GM18861 (cell line): Measurements from ENCODE around the gene KIF27.
"Not testable (repeated sequence)": the region's sequence is repeated elsewhere in the genome, so short reads cannot be mapped to it uniquely, and the experiment has no call there.

Experiments
- ATAC-seq: cut with Tn5 transposase; IDR thresholded peaks from one replicate; pipeline ENCODE4 v1.9.1; 2021; ENCODE audit not compliant: unreplicated experiment

Gene KIF27

GRCh38 chr9:83809213-83809612 is 112.0 kb downstream of the KIF27 start:
- ATAC-seq = not testable (repeated sequence)

GRCh38 chr9:83804454-83804853 is 116.8 kb downstream of the KIF27 start:
- ATAC-seq = not testable (repeated sequence)

- not testable (repeated sequence) for ATAC-seq
Observed at GRCh38 chr9:83803941-83804340, 117.3 kb downstream of the KIF27 start.

GRCh38 chr9:83800236-83801033 is 120.8 kb downstream of the KIF27 start:
- no peak for ATAC-seq

GRCh38 chr9:83794051-83794450 is 127.2 kb downstream of the KIF27 start:
- ATAC-seq = no peak

- no peak for ATAC-seq
Observed at GRCh38 chr9:83792746-83793145, 128.5 kb downstream of the KIF27 start.
